Dedifferentiated amniotic fluid mesenchymal stem cell (primary cell): ENCODE results near the gene RRP12.
"Not testable (repeated sequence)": the region's sequence is repeated elsewhere in the genome, so short reads cannot be mapped to it uniquely, and the experiment has no call there.

Experiments
- DNase-seq: peaks from one replicate; pipeline ENCODE4 v3.0.0-alpha.2; 2016; ENCODE audit errors: extremely low spot score

The RRP12 gene, protein sequence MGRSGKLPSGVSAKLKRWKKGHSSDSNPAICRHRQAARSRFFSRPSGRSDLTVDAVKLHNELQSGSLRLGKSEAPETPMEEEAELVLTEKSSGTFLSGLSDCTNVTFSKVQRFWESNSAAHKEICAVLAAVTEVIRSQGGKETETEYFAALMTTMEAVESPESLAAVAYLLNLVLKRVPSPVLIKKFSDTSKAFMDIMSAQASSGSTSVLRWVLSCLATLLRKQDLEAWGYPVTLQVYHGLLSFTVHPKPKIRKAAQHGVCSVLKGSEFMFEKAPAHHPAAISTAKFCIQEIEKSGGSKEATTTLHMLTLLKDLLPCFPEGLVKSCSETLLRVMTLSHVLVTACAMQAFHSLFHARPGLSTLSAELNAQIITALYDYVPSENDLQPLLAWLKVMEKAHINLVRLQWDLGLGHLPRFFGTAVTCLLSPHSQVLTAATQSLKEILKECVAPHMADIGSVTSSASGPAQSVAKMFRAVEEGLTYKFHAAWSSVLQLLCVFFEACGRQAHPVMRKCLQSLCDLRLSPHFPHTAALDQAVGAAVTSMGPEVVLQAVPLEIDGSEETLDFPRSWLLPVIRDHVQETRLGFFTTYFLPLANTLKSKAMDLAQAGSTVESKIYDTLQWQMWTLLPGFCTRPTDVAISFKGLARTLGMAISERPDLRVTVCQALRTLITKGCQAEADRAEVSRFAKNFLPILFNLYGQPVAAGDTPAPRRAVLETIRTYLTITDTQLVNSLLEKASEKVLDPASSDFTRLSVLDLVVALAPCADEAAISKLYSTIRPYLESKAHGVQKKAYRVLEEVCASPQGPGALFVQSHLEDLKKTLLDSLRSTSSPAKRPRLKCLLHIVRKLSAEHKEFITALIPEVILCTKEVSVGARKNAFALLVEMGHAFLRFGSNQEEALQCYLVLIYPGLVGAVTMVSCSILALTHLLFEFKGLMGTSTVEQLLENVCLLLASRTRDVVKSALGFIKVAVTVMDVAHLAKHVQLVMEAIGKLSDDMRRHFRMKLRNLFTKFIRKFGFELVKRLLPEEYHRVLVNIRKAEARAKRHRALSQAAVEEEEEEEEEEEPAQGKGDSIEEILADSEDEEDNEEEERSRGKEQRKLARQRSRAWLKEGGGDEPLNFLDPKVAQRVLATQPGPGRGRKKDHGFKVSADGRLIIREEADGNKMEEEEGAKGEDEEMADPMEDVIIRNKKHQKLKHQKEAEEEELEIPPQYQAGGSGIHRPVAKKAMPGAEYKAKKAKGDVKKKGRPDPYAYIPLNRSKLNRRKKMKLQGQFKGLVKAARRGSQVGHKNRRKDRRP (N-terminal part only)

DNA sequence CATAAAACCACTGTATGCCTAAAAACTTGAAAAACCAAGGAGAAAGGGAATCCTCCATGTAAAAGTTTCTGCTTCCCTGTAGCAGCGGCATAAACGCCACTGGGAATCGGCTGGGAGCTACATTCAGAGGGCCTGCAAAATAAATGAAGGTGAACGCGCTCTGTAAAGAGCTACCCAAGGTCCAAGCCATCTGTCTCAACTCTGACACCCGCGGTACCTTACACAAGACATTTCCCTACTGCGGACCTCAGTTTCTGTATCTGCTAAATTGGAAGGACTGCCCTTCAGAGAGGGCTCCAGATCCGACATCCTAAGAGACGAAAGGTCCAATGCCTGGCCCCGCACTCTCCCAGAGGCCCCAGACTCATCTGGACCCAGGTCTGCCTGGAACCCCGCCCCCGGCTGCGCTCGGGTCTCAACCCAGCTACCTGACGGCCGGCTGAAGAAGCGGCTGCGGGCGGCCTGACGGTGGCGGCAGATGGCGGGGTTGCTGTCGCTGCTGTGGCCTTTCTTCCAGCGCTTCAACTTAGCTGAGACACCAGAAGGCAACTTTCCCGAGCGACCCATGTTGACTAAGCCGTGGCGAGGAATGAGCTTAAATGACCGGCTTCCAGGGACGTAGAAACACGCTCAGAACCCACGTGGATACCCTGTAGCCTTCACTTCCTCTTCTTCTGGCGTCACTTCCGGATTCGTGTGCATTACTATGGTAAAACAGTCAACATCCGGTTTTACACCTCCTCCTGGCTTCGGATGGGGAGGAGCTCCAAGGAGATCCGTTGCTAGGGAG, at the start of gene RRP12:
TSS of gene RRP12 (minus strand) at position 676 of the 790 bp plus-strand sequence. CDS start at position 567, 109 bp downstream.
- DNase-seq, result peak; percentile 100

DNA sequence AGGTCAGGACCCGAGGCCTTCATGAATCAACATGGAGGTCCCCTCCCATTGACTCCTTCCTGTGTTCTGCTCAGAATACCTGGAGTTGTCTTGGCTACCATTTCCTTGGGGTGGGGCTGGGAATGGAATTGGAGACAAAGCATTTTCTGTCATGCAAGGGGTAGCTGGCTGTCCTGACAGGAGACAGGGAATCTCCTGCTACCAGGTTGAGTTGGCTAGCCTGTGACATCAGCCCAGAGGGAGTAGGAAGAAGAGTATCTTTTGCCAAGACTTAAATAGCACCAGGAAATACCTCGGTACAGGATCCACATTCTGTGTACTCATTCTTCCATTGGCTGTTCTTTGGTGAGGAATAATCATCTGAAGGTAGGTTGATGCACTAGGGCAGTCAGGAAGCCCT, 49.7 kb upstream of the RRP12 start:
- DNase-seq, result no peak

DNA sequence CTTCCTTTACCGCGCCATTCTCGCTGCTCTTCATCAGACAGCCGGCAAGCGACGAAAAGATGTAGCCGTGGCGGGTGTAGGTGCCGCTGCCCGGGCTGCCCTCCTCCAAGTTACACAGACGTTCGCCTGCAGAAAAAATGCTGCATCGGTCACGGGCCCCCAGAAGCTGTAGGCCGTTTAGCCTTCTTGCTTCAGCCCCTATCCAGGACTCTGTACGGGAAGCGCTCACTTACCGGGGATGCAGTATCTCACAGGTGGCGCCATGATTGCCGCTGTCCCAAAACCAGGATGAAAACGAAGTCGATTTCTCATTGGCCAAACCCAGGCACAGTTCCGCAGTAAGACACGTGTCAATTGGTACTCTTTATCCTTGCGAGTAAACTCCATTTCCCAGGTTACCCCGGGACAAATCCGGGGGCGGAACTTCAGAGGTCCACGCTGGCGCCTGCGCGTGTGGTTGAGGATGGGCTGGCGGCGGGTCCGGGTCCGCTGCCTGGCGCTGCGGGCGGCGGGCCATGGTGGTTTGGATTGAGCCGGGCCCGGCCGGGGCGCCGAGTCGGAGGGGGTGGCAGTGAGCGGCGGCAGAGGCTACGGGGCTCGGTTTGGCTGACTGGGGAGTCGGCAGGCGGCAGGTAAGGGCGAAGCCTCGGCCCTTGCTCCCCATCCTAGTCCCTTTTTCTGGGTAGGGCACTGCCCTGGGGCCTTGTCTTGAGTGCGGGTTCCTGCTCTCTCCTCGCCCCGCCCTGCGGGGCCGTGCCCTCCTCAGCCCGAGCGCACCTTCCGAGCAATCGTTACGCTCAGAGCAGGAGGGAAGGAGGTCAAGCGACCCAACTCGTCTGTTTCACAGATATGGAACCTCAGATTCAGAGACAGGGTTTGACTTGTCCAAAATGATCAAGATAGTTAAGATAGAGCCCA, 44.8 kb upstream of the RRP12 start, which contains the start of the genes EXOSC1 and ZDHHC16:
TSS of gene EXOSC1 (minus strand) at position 285 of the 918 bp plus-strand sequence. CDS start at position 264, 21 bp downstream.
TSS of gene ZDHHC16 (plus strand) at position 454 of the 918 bp plus-strand sequence. CDS start 5,501 bp downstream, outside the sequence.
- DNase-seq, result peak; percentile 98

DNA sequence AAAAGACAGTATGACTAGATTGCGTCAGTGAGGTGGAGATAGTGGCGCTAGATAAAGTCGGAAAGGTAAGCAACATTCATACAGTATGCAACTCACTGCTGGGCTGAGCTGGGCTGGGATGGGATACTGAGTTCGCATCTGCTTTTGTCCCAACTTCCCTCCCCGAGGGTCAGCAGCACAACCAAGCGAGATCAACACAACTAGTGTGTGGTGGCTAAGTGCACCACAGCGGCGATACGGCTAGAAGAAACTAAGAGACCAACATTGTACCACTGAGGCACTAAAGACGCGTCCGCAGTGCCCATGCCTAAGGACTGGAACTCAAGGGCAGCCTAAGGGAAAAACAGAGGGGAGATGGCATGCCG, 44.2 kb upstream of the RRP12 start:
- DNase-seq, result no peak

DNA sequence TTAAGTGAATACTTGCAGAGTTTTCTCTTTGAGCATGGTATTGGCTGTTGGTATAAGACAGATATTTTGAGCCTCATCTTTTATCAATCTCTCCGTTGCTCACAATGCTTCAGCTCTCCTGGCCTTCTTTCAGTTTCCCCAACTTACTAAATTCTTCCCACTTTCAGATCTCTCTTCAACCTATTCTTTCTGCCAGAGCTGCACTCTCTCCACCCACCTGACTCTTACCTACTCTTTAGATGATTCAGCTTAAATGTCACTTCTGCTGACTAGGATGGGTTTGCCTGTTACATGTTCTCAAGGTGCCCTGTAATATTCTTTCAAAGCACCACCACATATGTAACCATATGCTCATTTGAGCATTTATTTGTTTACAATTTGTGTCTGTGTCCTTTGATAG, 43.1 kb upstream of the RRP12 start:
- no peak for DNase-seq

DNA sequence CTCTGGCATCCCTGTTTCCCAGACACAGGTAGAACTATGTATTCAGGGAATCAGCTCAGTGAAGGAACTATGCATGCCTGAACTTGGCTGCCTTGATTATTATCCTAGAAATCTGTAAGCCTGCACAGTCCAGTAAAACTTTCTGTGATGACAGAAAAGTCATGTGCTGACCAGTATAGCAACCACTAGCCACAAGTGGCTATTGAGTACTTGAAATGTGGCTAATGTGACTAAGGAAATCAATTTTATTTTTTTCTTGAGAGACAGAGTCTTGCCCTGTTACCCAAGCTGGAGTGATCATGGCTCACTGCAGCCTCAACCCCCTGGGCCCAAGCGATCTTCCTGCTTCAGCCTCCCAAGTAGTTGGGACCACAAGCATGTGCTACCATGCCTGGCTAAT, 41.1 kb upstream of the RRP12 start:
- no peak for DNase-seq

DNA sequence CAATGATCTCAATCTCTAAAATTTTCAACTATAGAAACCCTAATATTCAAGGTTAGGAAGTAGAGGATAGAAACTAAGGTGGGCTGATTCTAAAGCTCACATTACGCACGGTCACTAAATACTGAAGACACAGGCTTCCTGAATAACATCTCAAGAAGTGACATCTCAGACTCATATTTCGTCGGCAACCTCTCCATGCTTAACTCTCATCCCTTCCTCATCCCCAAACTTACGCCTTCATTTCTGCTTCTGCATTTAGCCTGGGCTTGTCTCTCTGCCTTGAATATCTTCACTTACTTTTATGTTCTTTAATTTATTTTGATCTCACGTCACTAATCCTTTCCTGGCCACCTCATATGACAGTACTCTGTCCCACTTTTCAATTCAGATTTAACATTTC, 34.1 kb upstream of the RRP12 start:
- no peak for DNase-seq

DNA sequence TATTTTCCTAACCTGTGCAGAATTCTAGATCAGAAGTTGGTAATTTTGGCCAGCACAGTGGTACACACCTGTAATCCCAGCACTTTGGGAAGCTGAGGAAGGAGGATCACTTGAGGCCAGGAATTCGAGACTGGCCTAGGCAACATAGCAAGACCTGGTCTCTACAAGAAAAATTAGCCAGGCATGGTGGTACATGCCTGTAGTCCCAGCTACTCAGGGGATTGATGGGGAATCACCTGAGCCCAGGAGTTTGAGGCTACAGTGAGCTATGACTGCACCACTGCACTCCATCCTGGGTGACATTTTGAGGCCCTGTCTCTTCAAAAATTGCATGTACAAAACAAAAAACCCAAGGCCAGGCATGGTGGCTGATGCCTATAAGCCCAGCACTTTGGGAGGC, 33.4 kb upstream of the RRP12 start:
- no peak for DNase-seq

DNA sequence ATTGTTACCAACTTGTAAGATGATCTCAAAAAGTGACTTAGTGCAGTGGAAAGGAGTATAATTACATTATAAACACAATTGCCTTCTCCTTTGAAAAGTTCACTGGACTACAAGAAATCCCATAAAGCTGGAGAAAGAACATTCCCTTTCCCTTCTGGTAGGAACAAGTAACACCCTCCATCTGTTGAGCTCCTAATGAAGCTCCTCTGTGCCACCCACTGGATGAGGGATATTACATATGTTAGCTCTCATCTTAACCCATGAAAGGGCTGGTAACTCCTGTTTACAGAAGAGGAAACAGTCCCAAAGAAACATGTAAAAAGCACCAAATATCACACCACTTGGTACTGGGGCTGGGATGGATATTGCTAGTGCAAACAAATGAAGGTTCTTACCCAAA, 32.9 kb upstream of the RRP12 start:
- DNase-seq, result no peak

DNA sequence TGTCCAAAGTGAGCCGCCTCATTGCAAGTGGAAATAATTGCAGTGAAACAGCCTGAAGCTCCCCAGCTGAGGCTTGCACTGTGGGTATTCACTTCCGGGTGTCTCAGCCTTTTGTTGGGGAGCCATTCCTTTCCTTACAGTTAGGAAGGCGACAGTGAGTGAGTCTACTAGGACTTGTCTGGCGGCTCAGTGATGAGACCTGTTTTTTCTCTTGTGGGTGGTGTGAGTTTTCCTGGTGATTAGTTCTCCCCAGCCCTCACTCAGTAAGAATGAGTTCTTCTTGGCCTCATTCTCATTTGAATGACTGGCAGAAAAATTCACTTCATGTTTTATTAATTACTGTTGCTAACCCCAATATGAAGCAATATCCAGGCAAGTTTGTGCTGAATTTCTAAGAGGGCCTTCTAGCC, 27.4 kb upstream of the RRP12 start:
- no peak for DNase-seq

DNA sequence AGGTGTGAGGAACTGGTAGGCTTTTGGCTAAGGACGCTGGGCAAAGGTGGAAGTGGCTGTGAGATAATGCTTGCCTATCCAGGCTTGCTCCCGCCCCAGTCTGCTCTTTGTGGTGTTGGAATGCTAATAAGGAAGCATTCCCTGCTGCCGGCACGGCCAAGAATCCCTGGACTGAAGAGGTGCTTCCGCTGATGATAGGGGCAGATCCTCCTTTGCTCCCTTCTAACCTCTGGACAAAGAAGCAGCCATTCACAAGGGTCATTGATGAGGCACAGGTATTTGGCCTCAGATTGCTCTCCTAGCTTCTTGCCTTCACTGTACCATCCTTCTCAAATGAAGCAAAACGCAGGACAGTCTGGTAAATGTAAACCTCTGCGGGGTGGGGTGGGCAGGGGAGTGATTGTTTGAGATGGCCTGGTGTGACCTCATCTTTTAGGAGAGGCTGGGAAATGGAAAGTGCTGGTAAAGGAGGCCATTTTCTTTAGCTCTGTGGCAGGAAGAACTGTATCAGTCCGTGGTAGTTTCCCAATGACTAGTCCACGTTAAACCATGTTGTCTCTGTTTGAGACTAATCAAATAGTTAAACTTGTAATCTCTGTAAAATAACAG, 26.5 kb upstream of the RRP12 start:
- no peak for DNase-seq

DNA sequence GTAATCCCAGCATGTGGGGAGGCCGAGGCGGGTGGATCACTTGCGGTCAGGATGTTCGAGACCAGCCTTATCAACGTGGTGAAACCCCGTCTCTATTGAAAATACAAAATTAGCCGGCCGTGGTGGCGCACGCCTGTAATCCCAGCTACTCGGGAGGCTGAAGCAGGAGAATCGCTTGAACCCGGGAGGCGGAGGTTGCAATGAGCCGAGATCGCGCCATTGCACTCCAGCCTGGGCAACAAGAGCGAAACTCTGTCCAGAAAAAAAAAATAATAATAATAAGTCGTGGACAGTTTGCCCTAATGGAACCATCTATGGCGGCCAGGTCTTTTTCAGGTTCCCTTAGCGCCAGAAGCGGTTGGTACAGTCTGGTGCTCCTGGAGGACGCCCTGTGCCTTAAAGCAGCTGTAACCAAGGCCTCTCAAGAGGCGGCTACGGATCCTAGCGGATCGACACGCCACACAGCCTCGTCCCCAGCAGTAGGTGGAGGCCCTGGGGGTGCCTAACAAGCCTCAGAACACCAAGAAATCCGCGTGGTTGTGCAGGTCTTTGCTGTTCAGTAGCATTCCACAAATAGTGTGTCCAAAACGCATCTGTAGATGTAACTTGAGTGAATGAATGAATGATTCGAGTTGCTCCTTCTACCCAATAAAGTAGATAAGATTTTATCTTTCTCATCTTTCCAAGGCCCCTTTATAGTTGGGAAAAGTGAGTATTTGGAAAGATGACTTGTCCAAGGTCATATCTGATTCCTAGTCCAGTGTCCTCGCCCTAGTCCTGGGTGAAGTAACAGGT, 25.8 kb upstream of the RRP12 start:
- DNase-seq, result no peak

DNA sequence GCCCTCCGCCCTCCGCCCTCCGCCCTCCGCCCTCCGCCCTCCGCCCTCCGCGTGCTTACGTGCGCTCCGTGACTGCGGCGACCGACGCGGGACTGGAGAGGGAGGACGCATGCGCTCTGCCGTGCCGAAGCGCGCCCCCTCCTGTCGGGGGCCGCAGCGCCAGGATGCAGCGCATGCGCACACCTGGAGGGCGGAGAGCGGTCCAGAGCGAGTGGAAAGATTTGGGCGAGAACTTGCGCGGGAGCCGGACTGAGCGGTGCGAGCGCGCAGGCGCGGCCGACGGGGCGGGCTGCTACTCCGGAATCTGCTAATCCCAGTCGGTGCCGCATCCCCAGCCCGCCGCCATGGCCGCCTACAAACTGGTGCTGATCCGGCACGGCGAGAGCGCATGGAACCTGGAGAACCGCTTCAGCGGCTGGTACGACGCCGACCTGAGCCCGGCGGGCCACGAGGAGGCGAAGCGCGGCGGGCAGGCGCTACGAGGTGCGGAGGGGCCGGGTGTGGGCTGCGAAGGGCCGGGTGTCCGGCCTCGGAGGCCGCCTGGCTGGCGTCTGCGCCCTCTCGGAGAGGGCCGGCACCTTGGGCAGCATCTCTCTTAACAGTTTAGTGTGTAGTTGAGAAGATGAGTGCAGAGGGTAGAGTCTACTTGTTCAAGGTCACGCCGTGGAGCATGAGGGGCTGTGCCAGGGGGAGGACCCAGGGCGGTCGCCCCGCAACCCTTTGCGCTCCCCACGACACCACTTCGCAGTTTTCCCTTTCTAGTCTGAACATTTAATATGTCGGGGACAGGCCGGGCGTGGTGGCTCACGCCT, 25.0 kb upstream of the RRP12 start, which contains the start of gene PGAM1:
TSS of gene PGAM1 (plus strand) at position 228 of the 812 bp plus-strand sequence. CDS start at position 345, 117 bp downstream.
- peak; percentile 94 for DNase-seq

DNA sequence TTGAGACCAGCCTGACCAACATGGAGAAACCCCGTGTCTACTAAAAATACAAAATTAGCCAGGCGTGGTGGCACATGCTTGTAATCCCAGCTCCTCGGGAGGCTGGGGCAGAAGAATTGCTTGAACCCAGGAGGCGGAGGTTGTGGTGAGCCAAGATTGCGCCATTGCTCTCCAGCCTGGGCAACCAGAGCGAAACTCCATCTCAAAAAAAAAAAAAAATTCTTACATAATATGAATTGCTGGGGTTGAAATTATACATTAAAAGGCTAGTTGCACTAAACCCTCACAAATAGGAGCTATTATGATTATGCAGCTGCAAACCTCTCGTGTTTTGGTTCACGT, 22.6 kb upstream of the RRP12 start:
- DNase-seq, result not testable (repeated sequence)

DNA sequence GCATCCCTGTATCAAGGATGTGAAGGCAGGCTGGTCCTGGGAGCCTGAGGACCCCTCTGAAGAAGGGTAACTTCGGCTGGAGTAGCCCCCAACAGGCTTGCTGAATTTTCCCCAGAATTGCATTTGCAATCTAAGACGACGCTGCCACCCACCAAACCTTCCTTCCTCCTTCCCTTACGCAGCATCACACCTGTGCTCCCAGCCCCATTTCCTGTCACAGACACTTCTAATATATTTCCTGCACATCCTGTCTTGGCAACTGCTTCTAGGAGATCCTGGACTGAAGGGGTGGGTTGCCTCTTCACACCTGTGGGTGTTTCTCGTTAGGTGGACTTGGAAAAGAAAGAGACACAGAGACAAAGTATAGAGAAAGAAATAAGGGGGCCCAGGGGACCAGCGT, 15.4 kb upstream of the RRP12 start:
- no peak for DNase-seq

DNA sequence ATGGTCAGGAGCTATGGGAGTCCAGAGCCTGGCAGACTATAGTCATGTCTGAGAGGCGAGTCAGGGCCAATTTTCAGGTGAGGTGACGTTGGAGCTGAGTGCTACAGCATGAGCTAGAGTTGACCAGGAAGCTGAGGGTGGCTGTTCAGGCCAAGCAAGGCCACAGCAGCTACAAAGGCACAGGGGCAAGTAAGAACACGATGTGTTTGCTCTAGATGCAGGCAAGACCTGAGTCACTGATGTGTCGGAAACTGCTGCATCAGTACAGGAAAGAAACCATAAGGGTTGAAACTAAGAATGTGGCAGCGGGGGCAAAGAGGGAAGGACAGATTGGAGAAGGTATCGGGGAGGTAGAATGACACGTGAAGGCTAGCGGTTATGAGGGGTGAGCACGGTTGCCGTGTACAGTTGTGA, 11.8 kb upstream of the RRP12 start:
- DNase-seq, result no peak

DNA sequence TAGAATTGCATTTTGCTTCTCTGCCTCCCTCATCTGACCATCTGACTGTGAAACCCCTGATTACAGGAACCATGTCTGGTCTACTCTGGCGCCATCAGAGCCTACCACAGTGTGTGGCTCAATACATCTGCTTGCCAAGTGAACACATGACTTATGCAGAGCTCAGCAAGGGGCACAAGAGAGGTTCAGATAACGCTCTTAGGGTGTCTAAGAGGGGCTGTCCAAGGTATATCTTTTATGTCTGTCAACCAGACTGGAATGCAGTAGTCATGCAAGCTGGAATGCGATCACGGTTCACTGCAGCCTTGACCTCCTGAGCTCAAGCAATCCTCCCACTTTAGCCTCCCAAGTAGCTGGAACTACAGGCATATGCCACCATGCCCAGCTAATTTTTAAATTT, 10.3 kb upstream of the RRP12 start:
- no peak for DNase-seq
